AG09309 (cell line): ENCODE data around the gene MAN1B1.

Experiments used
- DNase-seq: peaks from one replicate; pipeline ENCODE4 v3.0.0-alpha.2; 2010; ENCODE audit warnings: low read depth
- H3K4me3 ChIP-seq: 2 replicates; pipeline ENCODE4 v1.5.1; 2011; ENCODE audit warnings: mild to moderate bottlenecking, low read depth, low read length, moderate library complexity; ENCODE audit not compliant: control insufficient read depth
- TF ChIP-seq, protein P1 (sequence below): IDR thresholded peaks from 2 replicates; pipeline ENCODE4 v1.5.1; 2011; ENCODE audit warnings: mild to moderate bottlenecking, low read depth, low read length, inconsistent platforms; ENCODE audit not compliant: insufficient read depth, control insufficient read depth; ENCODE audit errors: missing control alignments

MAN1B1 gene

GRCh38 chr9:137140151-137141012 is 53.6 kb downstream of the MAN1B1 start:
- TF ChIP-seq, protein P1, sequence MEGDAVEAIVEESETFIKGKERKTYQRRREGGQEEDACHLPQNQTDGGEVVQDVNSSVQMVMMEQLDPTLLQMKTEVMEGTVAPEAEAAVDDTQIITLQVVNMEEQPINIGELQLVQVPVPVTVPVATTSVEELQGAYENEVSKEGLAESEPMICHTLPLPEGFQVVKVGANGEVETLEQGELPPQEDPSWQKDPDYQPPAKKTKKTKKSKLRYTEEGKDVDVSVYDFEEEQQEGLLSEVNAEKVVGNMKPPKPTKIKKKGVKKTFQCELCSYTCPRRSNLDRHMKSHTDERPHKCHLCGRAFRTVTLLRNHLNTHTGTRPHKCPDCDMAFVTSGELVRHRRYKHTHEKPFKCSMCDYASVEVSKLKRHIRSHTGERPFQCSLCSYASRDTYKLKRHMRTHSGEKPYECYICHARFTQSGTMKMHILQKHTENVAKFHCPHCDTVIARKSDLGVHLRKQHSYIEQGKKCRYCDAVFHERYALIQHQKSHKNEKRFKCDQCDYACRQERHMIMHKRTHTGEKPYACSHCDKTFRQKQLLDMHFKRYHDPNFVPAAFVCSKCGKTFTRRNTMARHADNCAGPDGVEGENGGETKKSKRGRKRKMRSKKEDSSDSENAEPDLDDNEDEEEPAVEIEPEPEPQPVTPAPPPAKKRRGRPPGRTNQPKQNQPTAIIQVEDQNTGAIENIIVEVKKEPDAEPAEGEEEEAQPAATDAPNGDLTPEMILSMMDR: no peak
- DNase-seq: no peak
- no peak overlapping the region for H3K4me3 ChIP-seq

DNA sequence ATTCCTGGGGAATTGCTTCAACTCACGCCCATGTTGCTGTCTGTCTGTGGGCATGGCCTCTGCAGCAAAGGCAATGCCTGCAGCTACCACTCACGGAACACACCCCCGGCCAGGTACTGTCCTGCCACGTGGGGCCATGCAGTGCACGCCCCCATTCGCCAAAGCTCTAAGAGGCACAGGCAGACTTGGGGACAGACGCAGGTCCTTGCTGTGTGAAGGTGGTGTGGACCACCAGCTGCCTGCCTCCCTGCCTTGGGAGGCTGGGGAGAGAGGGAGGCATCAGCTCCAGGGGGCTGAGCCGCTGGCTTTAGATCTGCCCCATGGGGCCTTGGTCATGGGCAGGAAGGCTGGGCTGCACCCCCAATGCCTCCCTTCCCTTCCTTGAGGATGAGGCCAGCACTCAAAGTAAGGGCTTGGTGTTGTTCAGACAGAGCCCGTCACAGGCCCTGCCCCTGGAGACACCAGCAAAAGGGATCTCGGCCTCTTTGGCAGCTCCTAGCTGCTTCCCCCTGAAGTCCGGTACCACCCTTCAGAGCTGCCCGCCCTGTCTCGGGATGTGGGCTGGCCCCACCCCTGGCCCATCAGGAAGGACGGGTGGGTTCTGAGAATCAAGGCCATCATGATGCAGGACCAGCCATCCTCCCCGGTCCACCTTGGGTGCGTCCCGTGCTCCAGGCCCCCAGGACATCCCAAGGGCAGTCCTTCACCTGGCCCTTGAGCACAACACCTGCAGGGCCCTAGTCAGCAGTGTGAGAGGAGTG is 54.4 kb downstream of the MAN1B1 start:
- H3K4me3 ChIP-seq: no peak overlapping the region
- DNase-seq: no peak
- TF ChIP-seq, protein P1: no peak

- no peak overlapping the region for H3K4me3 ChIP-seq
- no peak for DNase-seq
- TF ChIP-seq, protein P1: no peak
Measured at GRCh38 chr9:137141976-137142936, 55.5 kb downstream of the MAN1B1 start.

- TF ChIP-seq, protein P1: no peak
- H3K4me3 ChIP-seq: no peak overlapping the region
- DNase-seq: no peak
Measured at GRCh38 chr9:137143459-137143858, 56.7 kb downstream of the MAN1B1 start.

GRCh38 chr9:137145731-137146526 is 59.1 kb downstream of the MAN1B1 start:
- H3K4me3 ChIP-seq: no peak overlapping the region
- no peak for DNase-seq
- TF ChIP-seq, protein P1: no peak
